ENCODE data around the gene ASIC4. TPM values are rescaled to one million over a fixed set of nuclear protein-coding genes. Genes with fewer than 3 reads are reported as not detected.

Gene ASIC4
- total RNA-seq, 1 experiment from 2014 or later, result 2.1 TPM

DNA sequence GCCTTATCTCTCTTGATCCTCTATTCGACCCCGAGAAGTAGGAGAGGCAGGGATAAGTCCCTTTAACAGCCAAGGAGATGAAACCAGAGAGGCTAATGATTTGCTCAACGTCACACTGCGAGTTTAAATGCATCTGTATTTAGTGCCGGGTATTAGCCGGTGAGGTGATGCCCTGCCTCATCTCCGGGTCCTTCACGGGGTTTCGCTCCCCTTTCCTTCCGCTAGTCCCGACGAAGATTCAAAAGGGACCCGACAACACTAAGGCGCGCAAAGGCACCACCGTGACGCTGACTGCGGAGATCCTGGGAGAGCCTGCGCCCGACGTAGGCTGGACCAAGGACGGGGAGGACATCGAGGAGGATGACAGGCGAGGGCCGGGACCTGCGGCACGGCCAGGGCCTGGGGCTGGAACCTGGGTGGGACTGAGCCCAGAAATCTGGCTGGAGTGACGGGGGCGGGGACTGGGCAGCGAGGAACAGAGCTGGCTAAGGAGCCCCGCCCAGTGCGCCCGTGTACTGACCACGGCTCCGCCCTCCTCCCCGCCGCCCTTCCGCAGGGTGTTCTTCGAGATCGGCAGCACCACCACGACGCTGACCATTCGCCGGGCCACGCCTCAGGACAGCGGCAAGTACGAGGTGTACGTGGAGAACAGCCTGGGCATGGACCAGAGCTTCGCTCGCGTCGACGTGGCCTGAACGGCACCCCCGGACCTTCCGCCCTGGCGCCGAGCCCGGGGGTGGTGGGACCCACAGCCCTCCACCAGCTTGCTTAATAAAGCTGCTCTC is 16.6 kb upstream of the ASIC4 start (continued):
- peak; percentile 8 for TF ChIP-seq POLR2A (IDR thresholded peaks at IDR 0.05; ENCODE audit: borderline replicate concordance, extremely low read depth, insufficient read depth, insufficient read length)
- no peak for TF ChIP-seq SP1 (IDR thresholded peaks at IDR 0.05; ENCODE audit: low read depth)
- no peak for TF ChIP-seq EGR1 (IDR thresholded peaks at IDR 0.05; ENCODE audit: low read depth)
- TF ChIP-seq TCF7L2 (IDR thresholded peaks at IDR 0.05; ENCODE audit: borderline replicate concordance, extremely low read depth, insufficient read depth, insufficient read length), result no peak
- TF ChIP-seq SIN3A (IDR thresholded peaks at IDR 0.05; ENCODE audit: low read depth), result no peak

DNA sequence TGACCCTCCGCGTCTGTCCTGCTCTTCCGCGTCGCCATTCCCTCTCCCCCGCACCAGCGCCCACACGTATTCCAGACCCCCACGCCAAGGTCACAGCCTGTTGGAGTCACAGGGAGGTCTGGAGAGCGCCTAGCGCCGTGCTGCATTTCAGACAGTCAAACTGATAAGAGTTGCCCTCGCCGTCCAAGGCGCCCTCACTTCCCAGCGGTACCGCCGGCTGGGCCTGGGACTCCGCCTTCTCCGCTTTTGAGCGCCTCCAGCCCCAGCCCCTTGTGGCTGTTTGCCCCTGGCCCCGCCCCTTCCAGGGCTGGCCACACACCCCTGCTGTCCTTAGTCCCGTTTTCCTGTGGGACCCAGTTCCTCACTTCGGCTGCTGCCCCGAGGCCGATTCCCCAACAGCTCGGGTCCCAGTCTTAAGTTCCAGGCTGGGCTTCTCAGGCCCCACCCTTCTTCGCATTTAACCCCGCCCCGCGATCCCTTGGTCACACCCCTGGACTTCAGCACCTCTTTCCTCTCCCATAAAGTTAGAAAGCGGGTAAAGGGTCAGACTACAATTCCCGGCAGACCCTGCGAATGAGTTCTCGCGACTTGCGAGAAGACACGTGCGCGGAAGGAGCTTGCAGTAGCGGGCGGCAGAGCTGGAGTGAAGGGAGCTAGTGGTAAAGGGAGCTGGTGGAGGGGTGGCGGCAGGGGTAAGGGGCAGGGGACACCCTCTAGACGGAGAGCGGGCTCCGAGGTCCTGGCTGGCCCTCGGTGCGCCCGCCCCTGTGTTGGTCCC is 15.8 kb upstream of the ASIC4 start, which contains the start of gene GMPPA:
Gene GMPPA, plus strand, starts transcription at position 612 of the 778 bp plus-strand sequence. CDS start 1,085 bp downstream, outside the sequence.
- H3K4me2 ChIP-seq (ENCODE audit: low read length), result peak within 1 kb of the TSS; percentile 99
- DNase-seq (ENCODE audit: low read depth, low spot score) (peak; percentile 99), ATAC-seq (peak; percentile 85)
- H4K20me1 ChIP-seq (ENCODE audit: insufficient read depth), result no peaks in the 10 kb centered on the region
- H3K9me2 ChIP-seq (ENCODE audit: insufficient read depth), result no peaks in the 10 kb centered on the region
- no peak within 1 kb of the TSS for H2AFZ ChIP-seq (ENCODE audit: low read depth, low read length, poor library complexity, severe bottlenecking)
- CTCF ChIA-PET, result interaction anchor here (0.6 to 5.2 kb wide), 21 partner anchors 10 to 496 kb away, joined by 3 to 56 read pairs (median 5); no protein-coding TSS in a partner anchor
- H3K9ac ChIP-seq (ENCODE audit: low read length), result peak within 1 kb of the TSS; percentile 80
- H3K27me3 ChIP-seq (ENCODE audit: insufficient read depth, low read length), result no peaks in the 10 kb centered on the region
- H3K36me3 ChIP-seq (ENCODE audit: control insufficient read depth in 1 of 2, insufficient read depth in 2 of 2, low read length in 2 of 2), result 0 out of 4 replicates have a peak, but pooled peaks cover 0 to 3% of the 10 kb centered on the region in 2 experiments
- peaks cover 14% of the 10 kb centered on the region for H3K79me2 ChIP-seq (ENCODE audit: insufficient read depth, low read length)
- TSS peak; percentile 88 for BruUV-seq (replicated peaks)
- peak within 1 kb of the TSS; percentile 75 to 91 for H3K4me3 ChIP-seq (replicated peaks in 1 of 2; ENCODE audit: low read depth in 1 of 2, low read length in 2 of 2)
- intact Hi-C loops (cut with micrococcal nuclease), result loop anchor here (2.0 kb wide), 1 partner anchor 190 kb away; no protein-coding TSS in a partner anchor
- TF ChIP-seq, protein P1, sequence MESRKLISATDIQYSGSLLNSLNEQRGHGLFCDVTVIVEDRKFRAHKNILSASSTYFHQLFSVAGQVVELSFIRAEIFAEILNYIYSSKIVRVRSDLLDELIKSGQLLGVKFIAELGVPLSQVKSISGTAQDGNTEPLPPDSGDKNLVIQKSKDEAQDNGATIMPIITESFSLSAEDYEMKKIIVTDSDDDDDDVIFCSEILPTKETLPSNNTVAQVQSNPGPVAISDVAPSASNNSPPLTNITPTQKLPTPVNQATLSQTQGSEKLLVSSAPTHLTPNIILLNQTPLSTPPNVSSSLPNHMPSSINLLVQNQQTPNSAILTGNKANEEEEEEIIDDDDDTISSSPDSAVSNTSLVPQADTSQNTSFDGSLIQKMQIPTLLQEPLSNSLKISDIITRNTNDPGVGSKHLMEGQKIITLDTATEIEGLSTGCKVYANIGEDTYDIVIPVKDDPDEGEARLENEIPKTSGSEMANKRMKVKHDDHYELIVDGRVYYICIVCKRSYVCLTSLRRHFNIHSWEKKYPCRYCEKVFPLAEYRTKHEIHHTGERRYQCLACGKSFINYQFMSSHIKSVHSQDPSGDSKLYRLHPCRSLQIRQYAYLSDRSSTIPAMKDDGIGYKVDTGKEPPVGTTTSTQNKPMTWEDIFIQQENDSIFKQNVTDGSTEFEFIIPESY (IDR thresholded peaks at IDR 0.05; ENCODE audit: extremely low read depth, insufficient replicate concordance, low read length), result peak; percentile 99
- TF ChIP-seq YY1 (IDR thresholded peaks at IDR 0.05; ENCODE audit: extremely low read depth, insufficient replicate concordance, low read depth, low read length), result peak; percentile 54
- peak; percentile 69 for TF ChIP-seq POLR2AphosphoS5 (IDR thresholded peaks at IDR 0.05; ENCODE audit: low read depth, low read length)
- no peak for TF ChIP-seq EZH2phosphoT487 (IDR thresholded peaks at IDR 0.05; ENCODE audit: borderline replicate concordance)
- TF ChIP-seq, protein P2, sequence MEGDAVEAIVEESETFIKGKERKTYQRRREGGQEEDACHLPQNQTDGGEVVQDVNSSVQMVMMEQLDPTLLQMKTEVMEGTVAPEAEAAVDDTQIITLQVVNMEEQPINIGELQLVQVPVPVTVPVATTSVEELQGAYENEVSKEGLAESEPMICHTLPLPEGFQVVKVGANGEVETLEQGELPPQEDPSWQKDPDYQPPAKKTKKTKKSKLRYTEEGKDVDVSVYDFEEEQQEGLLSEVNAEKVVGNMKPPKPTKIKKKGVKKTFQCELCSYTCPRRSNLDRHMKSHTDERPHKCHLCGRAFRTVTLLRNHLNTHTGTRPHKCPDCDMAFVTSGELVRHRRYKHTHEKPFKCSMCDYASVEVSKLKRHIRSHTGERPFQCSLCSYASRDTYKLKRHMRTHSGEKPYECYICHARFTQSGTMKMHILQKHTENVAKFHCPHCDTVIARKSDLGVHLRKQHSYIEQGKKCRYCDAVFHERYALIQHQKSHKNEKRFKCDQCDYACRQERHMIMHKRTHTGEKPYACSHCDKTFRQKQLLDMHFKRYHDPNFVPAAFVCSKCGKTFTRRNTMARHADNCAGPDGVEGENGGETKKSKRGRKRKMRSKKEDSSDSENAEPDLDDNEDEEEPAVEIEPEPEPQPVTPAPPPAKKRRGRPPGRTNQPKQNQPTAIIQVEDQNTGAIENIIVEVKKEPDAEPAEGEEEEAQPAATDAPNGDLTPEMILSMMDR (IDR thresholded peaks at IDR 0.05 in 2 of 3, conservative IDR thresholded peaks at IDR 0.05 in 1 of 3; ENCODE audit: borderline replicate concordance in 1 of 3, insufficient read depth in 1 of 3, low read depth in 2 of 3, low read length in 2 of 3), result 0 out of 6 replicates have a peak, but pooled peaks of 1 of the 3 experiments have one; percentile 5
- TF ChIP-seq, protein P3, sequence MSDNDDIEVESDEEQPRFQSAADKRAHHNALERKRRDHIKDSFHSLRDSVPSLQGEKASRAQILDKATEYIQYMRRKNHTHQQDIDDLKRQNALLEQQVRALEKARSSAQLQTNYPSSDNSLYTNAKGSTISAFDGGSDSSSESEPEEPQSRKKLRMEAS (IDR thresholded peaks at IDR 0.05), result no peak
- peak; percentile 58 for TF ChIP-seq POLR2A (IDR thresholded peaks at IDR 0.05; ENCODE audit: borderline replicate concordance, extremely low read depth, insufficient read depth, insufficient read length)
- POLR2A ChIA-PET, result interaction anchor here (0.6 to 2.8 kb wide), 16 partner anchors 9 to 191 kb away, joined by 3 to 18 read pairs (median 4); partner anchors contain the start of genes ASIC4 and DNPEP
- no peaks in the 10 kb centered on the region for H3K9me3 ChIP-seq (ENCODE audit: control insufficient read depth in 1 of 2, insufficient read depth in 1 of 2, low read depth in 1 of 2, low read length in 2 of 2)
- peaks cover 24 to 54% of the 10 kb centered on the region in 2 experiments for H3K4me1 ChIP-seq (ENCODE audit: control insufficient read depth in 1 of 2, insufficient read depth in 2 of 2, low read length in 2 of 2)
- peak within 1 kb of the TSS; percentile 98 for H3K27ac ChIP-seq (ENCODE audit: low read depth, low read length)
- RAD21 ChIA-PET (ENCODE audit: low non-redundant PET in 1 of 2, low total read pairs in 2 of 2, uncharacterized antibody in 2 of 2, unreplicated experiment in 2 of 2), result interaction anchor here (0.6 to 1.0 kb wide), 5 partner anchors 24 to 94 kb away, joined by 3 to 7 read pairs (median 4); no protein-coding TSS in a partner anchor
